8988T (cell line): Measurements from ENCODE around the gene ELF5.

ENCODE experiments used
- DNase-seq: peaks from one replicate; pipeline ENCODE4 v3.0.0; 2011

Gene ELF5

GRCh38 chr11:34490304-34490703, 23.3 kb downstream of the ELF5 start:
- no peak for DNase-seq

- DNase-seq, result no peak
These were observed 24.6 kb downstream of the ELF5 start for GRCh38 chr11:34488855-34489557.

GRCh38 chr11:34487430-34487829, 26.2 kb downstream of the ELF5 start:
- no peak for DNase-seq

DNA sequence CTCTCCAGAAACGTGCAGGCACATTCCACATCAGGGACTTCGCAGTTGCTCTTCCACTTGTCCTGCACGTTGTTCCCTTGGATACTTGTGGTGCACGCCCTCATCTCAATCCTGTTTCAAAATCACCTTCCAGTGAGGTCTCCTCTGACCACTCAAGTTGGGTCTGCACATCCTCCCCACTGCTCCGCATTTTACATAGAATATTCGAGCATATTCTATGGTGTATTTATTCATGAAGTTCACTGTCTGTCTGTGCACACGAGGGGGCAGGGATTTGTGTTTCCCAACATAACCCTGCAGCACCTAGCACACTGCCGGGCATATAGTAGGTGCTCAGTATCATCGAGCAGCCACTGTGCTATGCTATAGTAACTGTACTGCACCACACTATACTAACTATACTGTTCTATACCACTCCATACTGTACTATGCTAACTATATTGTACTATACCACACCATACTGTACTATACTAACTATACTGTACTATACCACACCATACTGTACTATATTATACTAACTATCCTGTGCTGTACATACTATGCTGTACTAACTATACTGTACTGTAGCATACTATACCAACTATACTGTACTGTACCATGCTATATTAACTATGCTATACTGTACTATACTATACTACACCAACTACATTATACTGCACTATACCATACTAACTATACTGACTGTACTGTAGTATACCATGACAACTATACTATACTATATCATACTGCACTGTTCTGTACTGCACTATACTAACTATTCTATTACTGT, 30.3 kb downstream of the ELF5 start:
- no peak for DNase-seq

GRCh38 chr11:34481307-34481706, 32.3 kb downstream of the ELF5 start:
- no peak for DNase-seq

DNA sequence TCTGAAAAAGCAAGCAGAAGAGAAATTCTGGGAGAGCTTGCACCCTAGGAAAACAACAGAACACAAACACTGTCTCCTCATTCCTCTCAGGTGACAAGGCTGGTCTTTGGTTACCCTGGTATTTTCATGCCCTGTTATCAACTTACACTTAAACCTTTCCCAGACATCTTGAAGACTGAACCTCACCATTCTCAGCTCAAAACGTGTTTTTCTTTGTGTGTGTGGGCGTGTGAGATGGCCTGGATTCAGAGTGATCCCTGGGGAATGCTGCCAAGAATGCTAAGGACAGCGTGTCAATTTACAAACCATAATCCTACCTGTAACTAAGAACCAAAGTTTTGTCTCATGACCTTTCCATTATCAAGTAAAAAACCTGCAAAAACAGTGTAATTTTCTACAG, 33.3 kb downstream of the ELF5 start:
- no peak for DNase-seq

GRCh38 chr11:34478845-34479663, 34.5 kb downstream of the ELF5 start:
- DNase-seq, result no peak

DNA sequence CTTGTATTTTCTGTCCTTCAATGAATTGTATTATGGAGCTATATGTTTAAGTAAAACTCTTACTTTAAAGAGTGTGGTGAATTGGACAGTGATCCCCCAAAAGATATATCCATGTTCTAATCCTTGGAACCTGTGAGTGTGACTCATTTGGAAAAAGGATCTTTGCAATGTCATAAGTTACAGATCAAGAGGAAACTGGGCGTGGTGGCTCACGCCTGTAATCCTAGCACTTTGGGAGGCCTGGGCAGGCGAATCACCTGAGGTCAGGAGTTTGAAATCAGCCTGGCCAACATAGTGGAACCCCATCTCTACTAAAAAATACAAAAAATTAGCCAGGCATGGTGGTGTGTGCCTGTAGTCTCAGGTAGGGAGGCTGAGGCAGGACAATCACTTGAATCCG, 36.7 kb downstream of the ELF5 start:
- DNase-seq, result no peak

- DNase-seq, result no peak
These were observed 37.9 kb downstream of the ELF5 start for GRCh38 chr11:34475656-34476055.

- DNase-seq, result no peak
These were observed 39.9 kb downstream of the ELF5 start for GRCh38 chr11:34473603-34474169.

- DNase-seq, result no peak
These were observed 45.3 kb downstream of the ELF5 start for GRCh38 chr11:34468209-34468841.

DNA sequence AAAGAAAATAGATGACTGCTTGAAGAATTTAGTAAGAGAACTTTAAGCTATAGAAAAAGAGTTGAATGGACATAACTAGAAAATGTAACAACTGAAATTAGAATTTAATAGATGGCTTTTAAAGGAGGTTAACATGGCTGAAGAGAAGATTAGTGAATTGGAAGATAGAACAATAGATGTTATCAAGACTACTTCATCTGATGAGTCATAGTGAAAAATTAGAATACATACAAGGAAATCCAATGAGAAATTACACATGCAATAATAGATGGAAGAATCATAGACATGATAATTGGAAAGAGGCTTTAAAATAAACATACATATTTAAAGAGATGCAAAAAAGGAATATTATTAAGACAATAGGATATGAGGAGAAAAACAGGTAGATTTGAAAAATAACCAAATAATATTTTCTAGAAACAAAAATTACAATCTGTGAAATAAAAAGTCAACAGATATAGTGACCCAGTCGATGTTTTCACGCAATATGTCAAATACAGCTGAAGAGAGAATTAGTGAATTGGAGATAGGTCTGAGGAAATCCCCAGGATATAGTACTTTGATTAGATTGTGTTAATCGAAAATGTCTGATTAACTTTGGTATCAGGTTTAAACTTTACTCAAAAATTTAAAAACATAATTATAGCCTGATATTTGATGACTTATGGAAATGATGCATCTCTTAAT, 46.6 kb downstream of the ELF5 start:
- DNase-seq, result no peak

- DNase-seq, result no peak
These were observed 49.0 kb downstream of the ELF5 start for GRCh38 chr11:34464591-34465051.

DNA sequence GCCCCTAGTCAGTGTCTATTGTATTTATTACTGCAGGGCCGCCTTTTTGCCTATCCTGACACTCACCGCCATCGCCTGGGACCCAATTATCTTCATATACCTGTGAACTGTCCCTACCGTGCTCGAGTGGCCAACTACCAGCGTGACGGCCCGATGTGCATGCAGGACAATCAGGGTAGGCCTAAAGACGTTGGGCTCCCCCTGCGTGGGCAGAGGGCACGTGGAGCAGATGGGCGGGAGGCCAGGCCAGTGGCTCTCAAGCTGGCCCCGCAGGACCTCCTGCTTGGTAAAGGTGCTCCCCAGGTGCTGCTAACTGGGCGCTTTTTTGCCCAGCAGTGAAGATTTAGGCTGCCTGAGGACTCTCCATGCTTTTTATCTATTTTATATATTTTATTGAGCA, 52.4 kb downstream of the ELF5 start:
- no peak for DNase-seq

- no peak for DNase-seq
These were observed 53.3 kb downstream of the ELF5 start for GRCh38 chr11:34460278-34460677.

DNA sequence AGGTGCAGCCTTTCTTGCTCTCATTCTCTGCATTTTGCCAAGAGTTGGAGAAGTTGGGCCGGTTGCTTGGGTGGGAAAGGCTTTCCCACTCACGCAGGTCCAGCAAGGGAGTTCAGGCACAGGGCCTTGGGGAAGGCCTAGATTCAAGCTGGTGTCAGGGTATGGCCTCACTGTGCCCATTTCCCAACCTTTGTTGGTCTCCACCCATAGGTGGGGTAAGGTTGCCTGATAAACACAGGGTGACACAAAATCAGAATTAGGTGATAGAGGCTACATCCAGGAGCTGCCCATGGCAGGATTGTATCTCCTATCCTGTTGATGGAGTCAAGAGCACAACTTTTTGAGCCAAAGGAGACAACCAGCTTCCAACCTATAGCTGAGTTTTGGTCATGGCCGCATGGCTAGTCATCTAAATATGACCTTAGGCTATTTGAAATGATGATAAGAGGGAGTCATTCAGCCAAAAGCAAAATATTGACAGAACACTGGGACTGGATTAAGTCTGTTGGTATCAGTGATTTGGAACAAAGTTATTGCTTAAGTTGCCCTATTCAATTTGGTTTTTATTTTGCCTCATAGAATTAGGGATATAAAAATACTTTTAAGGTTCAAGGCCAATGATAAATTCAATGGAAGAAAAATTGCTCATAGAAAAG, 54.0 kb downstream of the ELF5 start:
- DNase-seq, result no peak

GRCh38 chr11:34458525-34458924, 55.1 kb downstream of the ELF5 start:
- DNase-seq, result no peak

- no peak for DNase-seq
These were observed 56.0 kb downstream of the ELF5 start for GRCh38 chr11:34457607-34458006.

- no peak for DNase-seq
These were observed 59.1 kb downstream of the ELF5 start for GRCh38 chr11:34454308-34455032.

GRCh38 chr11:34451053-34451452, 62.5 kb downstream of the ELF5 start:
- DNase-seq, result no peak

- DNase-seq, result no peak
These were observed 64.6 kb downstream of the ELF5 start for GRCh38 chr11:34449013-34449412.
